GM19438 (cell line): ENCODE results near the gene PRRC2C.
"Not testable (repeated sequence)": the region's sequence is repeated elsewhere in the genome, so short reads cannot be mapped to it uniquely, and the experiment has no call there.

Experiments
- ATAC-seq: cut with Tn5 transposase; IDR thresholded peaks from one replicate; pipeline ENCODE4 v1.9.1; 2021; ENCODE audit warnings: low read depth; ENCODE audit not compliant: unreplicated experiment

The PRRC2C gene

GRCh38 chr1:171581766-171582165, 96.4 kb downstream of the PRRC2C start:
- no peak for ATAC-seq

GRCh38 chr1:171582589-171582988, 97.3 kb downstream of the PRRC2C start:
- no peak for ATAC-seq

- ATAC-seq, result no peak
Measured at GRCh38 chr1:171583591-171584201, 98.4 kb downstream of the PRRC2C start.

- ATAC-seq, result no peak
Measured at GRCh38 chr1:171585715-171586114, 100.4 kb downstream of the PRRC2C start.

- no peak for ATAC-seq
Measured at GRCh38 chr1:171588230-171588629, 102.9 kb downstream of the PRRC2C start.

- ATAC-seq, result no peak
Measured at GRCh38 chr1:171590022-171590421, 104.7 kb downstream of the PRRC2C start.

GRCh38 chr1:171595324-171595723, 110.0 kb downstream of the PRRC2C start:
- ATAC-seq, result no peak

GRCh38 chr1:171596119-171596518, 110.8 kb downstream of the PRRC2C start:
- no peak for ATAC-seq

GRCh38 chr1:171596705-171597104, 111.4 kb downstream of the PRRC2C start:
- no peak for ATAC-seq

- no peak for ATAC-seq
Measured at GRCh38 chr1:171597203-171597602, 111.9 kb downstream of the PRRC2C start.

- ATAC-seq, result peak; percentile 58
Measured at GRCh38 chr1:171600310-171600709, 115.0 kb downstream of the PRRC2C start.

- ATAC-seq, result no peak
Measured at GRCh38 chr1:171600862-171601261, 115.5 kb downstream of the PRRC2C start.

GRCh38 chr1:171603042-171603441, 117.7 kb downstream of the PRRC2C start:
- not testable (repeated sequence) for ATAC-seq

- ATAC-seq, result peak; percentile 56
Measured at GRCh38 chr1:171606402-171606941, 121.1 kb downstream of the PRRC2C start.

- no peak for ATAC-seq
Measured at GRCh38 chr1:171610385-171610784, 125.1 kb downstream of the PRRC2C start.

GRCh38 chr1:171611306-171611705, 126.0 kb downstream of the PRRC2C start:
- no peak for ATAC-seq

- no peak for ATAC-seq
Measured at GRCh38 chr1:171613282-171613681, 128.0 kb downstream of the PRRC2C start.

GRCh38 chr1:171615122-171615906, 130.0 kb downstream of the PRRC2C start:
- ATAC-seq, result not testable (repeated sequence)

- no peak for ATAC-seq
Measured at GRCh38 chr1:171616586-171616985, 131.3 kb downstream of the PRRC2C start.

- no peak for ATAC-seq
Measured at GRCh38 chr1:171622152-171622462, 136.8 kb downstream of the PRRC2C start, which contains the start of gene MYOCOS. MYOCOS (plus strand) TSS chr1:171622243; CDS start chr1:171623884, 1,641 bp downstream.

- ATAC-seq, result no peak
Measured at GRCh38 chr1:171623651-171624331, 138.5 kb downstream of the PRRC2C start.
